Epithelial cell of esophagus (primary cell): ENCODE results near the gene SLC22A6.

ENCODE experiments used
- DNase-seq: peaks from one replicate; pipeline ENCODE4 v3.0.0; 2010; ENCODE audit warnings: low read depth
- H3K4me3 ChIP-seq: 2 replicates; pipeline ENCODE4 v1.5.1; 2011; ENCODE audit warnings: mild to moderate bottlenecking, low read length, control low read depth
- CTCF ChIP-seq: IDR thresholded peaks from 2 replicates; pipeline ENCODE4 v1.5.1; 2011; ENCODE audit warnings: low read depth, mild to moderate bottlenecking, low read length, control low read depth, inconsistent platforms; ENCODE audit not compliant: insufficient read depth; ENCODE audit errors: missing control alignments

Gene SLC22A6

GRCh38 chr11:62988276-62988675 is 3.5 kb upstream of the SLC22A6 start:
- no peak for DNase-seq
- no peak overlapping the region for H3K4me3 ChIP-seq
- no peak for TF ChIP-seq CTCF

- no peak overlapping the region for H3K4me3 ChIP-seq
- TF ChIP-seq CTCF, result no peak
- DNase-seq, result no peak
These were observed 429 bp upstream of the SLC22A6 start for GRCh38 chr11:62985041-62985750.

GRCh38 chr11:62983536-62984199 is 1.1 kb downstream of the SLC22A6 start:
- H3K4me3 ChIP-seq, result no peak overlapping the region
- no peak for DNase-seq
- TF ChIP-seq CTCF, result no peak

GRCh38 chr11:62981743-62982142 is 3.0 kb downstream of the SLC22A6 start:
- no peak for TF ChIP-seq CTCF
- H3K4me3 ChIP-seq, result no peak overlapping the region
- DNase-seq, result no peak

- TF ChIP-seq CTCF, result no peak
- DNase-seq, result peak; percentile 27
- no peak overlapping the region for H3K4me3 ChIP-seq
These were observed 4.5 kb downstream of the SLC22A6 start for GRCh38 chr11:62980133-62980760.

GRCh38 chr11:62976109-62976508 is 8.7 kb downstream of the SLC22A6 start:
- DNase-seq, result no peak
- TF ChIP-seq CTCF, result no peak
- no peak overlapping the region for H3K4me3 ChIP-seq
